ENCODE measurements around the gene FBLN1.

DNA sequence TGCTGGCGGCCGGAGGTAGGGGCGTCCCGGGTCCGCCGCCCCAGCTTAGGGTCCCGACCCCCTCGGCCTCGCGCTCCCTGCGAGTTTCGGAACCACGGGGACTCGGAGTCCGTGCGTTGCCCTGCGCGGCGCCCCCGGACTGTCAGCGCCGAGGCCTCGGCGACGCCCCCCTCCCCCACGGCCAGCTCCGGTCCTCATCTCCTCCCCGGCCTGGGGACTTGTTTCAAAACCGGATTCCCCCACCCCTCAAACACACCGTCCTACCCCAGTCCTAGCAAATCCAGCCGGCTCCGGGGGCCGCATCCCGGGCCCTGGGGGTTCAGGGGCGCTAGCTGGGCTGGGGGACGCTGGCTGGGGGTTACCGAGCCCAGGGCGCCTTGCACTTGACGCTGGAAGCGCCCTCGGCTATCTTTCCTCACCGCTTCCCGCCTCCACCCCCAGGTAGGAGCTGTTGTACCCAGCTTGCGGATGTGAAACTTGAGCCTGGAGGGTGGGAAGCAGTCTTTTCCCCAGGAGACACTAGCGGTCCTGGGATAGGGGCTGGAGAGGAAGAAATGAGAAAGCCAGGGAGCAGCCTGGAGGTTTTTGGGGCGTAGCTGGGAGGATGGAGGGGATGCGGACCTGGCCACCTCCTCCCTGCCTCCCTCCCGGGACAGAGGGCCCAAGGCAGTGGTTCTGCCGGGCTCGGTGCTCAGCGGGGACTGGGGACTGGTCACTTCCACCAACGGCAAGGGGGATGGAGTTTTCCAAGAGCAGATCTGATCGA is 550 bp downstream of the FBLN1 start:
- TF ChIP-seq TCF7L2 (IDR thresholded peaks at IDR 0.05; ENCODE audit: borderline replicate concordance, low read depth, low read length) = no peak
- TF ChIP-seq, protein P1, sequence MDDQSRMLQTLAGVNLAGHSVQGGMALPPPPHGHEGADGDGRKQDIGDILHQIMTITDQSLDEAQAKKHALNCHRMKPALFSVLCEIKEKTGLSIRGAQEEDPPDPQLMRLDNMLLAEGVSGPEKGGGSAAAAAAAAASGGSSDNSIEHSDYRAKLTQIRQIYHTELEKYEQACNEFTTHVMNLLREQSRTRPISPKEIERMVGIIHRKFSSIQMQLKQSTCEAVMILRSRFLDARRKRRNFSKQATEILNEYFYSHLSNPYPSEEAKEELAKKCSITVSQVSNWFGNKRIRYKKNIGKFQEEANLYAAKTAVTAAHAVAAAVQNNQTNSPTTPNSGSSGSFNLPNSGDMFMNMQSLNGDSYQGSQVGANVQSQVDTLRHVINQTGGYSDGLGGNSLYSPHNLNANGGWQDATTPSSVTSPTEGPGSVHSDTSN (CRISPR knock-in tag; IDR thresholded peaks at IDR 0.05) = peak; percentile 85
- no peak for TF ChIP-seq YY1 (tag by site-specific recombination; IDR thresholded peaks at IDR 0.05)
- no peak for TF ChIP-seq ZSCAN30 (tag by site-specific recombination; IDR thresholded peaks at IDR 0.05)
- no peak for TF ChIP-seq ZEB2 (tag by site-specific recombination; IDR thresholded peaks at IDR 0.05)
- TF ChIP-seq ZNF521 (tag by site-specific recombination; IDR thresholded peaks at IDR 0.05) = no peak
- TF ChIP-seq ZNF530 (tag by site-specific recombination; IDR thresholded peaks at IDR 0.05; ENCODE audit: low read depth) = no peak
- TF ChIP-seq ZFP37 (tag by site-specific recombination; IDR thresholded peaks at IDR 0.05) = no peak
- TF ChIP-seq ZNF548 (tag by site-specific recombination; IDR thresholded peaks at IDR 0.05) = no peak
- TF ChIP-seq, protein P2, sequence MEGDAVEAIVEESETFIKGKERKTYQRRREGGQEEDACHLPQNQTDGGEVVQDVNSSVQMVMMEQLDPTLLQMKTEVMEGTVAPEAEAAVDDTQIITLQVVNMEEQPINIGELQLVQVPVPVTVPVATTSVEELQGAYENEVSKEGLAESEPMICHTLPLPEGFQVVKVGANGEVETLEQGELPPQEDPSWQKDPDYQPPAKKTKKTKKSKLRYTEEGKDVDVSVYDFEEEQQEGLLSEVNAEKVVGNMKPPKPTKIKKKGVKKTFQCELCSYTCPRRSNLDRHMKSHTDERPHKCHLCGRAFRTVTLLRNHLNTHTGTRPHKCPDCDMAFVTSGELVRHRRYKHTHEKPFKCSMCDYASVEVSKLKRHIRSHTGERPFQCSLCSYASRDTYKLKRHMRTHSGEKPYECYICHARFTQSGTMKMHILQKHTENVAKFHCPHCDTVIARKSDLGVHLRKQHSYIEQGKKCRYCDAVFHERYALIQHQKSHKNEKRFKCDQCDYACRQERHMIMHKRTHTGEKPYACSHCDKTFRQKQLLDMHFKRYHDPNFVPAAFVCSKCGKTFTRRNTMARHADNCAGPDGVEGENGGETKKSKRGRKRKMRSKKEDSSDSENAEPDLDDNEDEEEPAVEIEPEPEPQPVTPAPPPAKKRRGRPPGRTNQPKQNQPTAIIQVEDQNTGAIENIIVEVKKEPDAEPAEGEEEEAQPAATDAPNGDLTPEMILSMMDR (tag by site-specific recombination; IDR thresholded peaks at IDR 0.05) = no peak

All from HEK293 (cell line).